Thoracic aorta (tissue), 2 donors: ENCODE measurements around the gene NRAS. TPM values are rescaled to one million over a fixed set of nuclear protein-coding genes. Genes with fewer than 3 reads are reported as not detected.

Experiments
- ATAC-seq: fragments of 150-250 bp; one replicate; pipeline ENCODE4 v1.8.0; 2017; ENCODE audit warnings: low read depth; ENCODE audit not compliant: insufficient number of reproducible peaks, low FRiP score
- DNase-seq: peaks from one replicate; pipeline ENCODE4 v3.0.0-alpha.2; 2020; ENCODE audit warnings: low spot score
- H3K27ac ChIP-seq, 2 donors: fragments of 200-600 bp; sonication (generic); 1 replicate in 1 of 2; 2 replicates in 1 of 2; pipeline ENCODE4 v1.5.1; 2016; ENCODE audit warnings: mild to moderate bottlenecking in 2 of 2, moderate library complexity in 2 of 2
- H3K27me3 ChIP-seq: fragments of 200-600 bp; sonication (generic); replicated peaks from 2 replicates; pipeline ENCODE4 v1.6.0; 2016; ENCODE audit warnings: mild to moderate bottlenecking; ENCODE audit not compliant: insufficient read depth
- H3K36me3 ChIP-seq: fragments of 200-600 bp; sonication (generic); one replicate; pipeline ENCODE4 v1.5.1; 2016
- H3K4me1 ChIP-seq, 2 donors: fragments of 200-600 bp; sonication (generic); 1 replicate in 1 of 2; 2 replicates in 1 of 2; pipeline versions ENCODE4 v1.5.1 to v1.6.0; 2016; ENCODE audit warnings: low read depth in 2 of 2, mild to moderate bottlenecking in 1 of 2; ENCODE audit not compliant: control insufficient read depth in 1 of 2
- H3K4me3 ChIP-seq: fragments of 200-600 bp; sonication (generic); 2 replicates; pipeline ENCODE4 v1.5.1; 2016; ENCODE audit warnings: mild to moderate bottlenecking
- H3K9me3 ChIP-seq: fragments of 200-600 bp; sonication (generic); 2 replicates; pipeline ENCODE4 v1.5.1; 2016
- total RNA-seq, 2 donors: library from RNA; depleted of rRNA; stranded (reverse); fragments of >200 nt; gene quantifications; one replicate each; pipeline versions ENCODE4 v1.1.0 to v1.2.3, GENCODE V29; 2016
- TF ChIP-seq, protein P1 (sequence below): fragments of 200-600 bp; sonication (generic); IDR thresholded peaks from one replicate; pipeline ENCODE4 v1.5.1; 2019; ENCODE audit warnings: antibody characterized with exemption

NRAS gene
- total RNA-seq, 2 donors from 2014 or later: 11.4 to 24.8 TPM

- no peaks in the 10 kb centered on the region for H3K4me1 ChIP-seq
- H3K27me3 ChIP-seq: no peaks in the 10 kb centered on the region
- H3K9me3 ChIP-seq: no peaks in the 10 kb centered on the region
- TF ChIP-seq, protein P1, sequence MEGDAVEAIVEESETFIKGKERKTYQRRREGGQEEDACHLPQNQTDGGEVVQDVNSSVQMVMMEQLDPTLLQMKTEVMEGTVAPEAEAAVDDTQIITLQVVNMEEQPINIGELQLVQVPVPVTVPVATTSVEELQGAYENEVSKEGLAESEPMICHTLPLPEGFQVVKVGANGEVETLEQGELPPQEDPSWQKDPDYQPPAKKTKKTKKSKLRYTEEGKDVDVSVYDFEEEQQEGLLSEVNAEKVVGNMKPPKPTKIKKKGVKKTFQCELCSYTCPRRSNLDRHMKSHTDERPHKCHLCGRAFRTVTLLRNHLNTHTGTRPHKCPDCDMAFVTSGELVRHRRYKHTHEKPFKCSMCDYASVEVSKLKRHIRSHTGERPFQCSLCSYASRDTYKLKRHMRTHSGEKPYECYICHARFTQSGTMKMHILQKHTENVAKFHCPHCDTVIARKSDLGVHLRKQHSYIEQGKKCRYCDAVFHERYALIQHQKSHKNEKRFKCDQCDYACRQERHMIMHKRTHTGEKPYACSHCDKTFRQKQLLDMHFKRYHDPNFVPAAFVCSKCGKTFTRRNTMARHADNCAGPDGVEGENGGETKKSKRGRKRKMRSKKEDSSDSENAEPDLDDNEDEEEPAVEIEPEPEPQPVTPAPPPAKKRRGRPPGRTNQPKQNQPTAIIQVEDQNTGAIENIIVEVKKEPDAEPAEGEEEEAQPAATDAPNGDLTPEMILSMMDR: no peak
- H3K4me3 ChIP-seq: no peak within 1 kb of the TSS
- DNase-seq (no peak), ATAC-seq (no peak)
- no peak within 1 kb of the TSS for H3K27ac ChIP-seq
- H3K36me3 ChIP-seq: no peaks in the 10 kb centered on the region
Measured at GRCh38 chr1:114695430-114696058, 21.0 kb downstream of the NRAS start, which contains the start of gene AMPD1. Gene AMPD1 (minus strand): TSS chr1:114695546. CDS start chr1:114695471, 75 bp downstream.

DNA sequence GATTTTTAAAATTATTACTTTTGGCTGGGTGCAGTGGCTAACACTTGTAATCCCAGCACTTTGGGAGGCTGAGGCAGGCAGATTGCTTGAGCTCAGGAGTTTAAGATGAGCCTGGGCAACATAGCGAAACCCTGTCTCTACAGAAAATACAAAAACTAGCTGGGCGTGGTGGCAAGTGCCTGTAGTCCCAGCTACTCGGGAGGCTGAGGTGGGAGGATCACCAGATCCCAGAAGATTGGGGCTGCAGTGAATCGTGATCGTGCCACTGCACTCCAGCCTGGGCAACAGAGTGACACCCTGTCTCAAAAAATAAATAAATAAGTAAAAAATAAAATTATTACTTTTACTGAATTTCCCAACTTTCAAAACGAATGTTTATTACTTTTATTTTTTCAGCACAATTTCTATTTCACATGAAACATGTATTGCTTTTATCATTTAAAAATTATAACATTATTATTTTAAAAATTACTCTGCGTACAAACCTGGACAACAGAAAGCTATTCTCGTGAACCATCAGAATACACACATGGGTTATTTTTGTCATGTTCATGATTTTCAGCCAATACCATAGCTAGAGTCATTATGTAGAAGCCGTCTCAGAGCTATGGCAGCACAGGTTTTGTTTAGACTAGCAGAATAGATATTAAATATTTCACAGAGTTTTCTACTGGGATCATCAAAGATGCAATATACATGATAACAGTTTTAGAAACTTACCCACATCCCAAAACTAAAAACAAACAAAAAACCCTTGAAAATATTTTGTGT is 21.8 kb downstream of the NRAS start:
- H3K4me1 ChIP-seq: no peaks in the 10 kb centered on the region
- DNase-seq: no peak
- H3K27me3 ChIP-seq: no peaks in the 10 kb centered on the region
- no peak for ATAC-seq
- TF ChIP-seq, protein P1: no peak
- H3K9me3 ChIP-seq: no peaks in the 10 kb centered on the region
- H3K36me3 ChIP-seq: no peaks in the 10 kb centered on the region
- no peak overlapping the region for H3K4me3 ChIP-seq
- H3K27ac ChIP-seq: no peak overlapping the region

- ATAC-seq (no peak), DNase-seq (no peak)
- no peaks in the 10 kb centered on the region for H3K4me1 ChIP-seq
- no peaks in the 10 kb centered on the region for H3K36me3 ChIP-seq
- H3K9me3 ChIP-seq: no peaks in the 10 kb centered on the region
- TF ChIP-seq, protein P1: no peak
- H3K27ac ChIP-seq: no peak overlapping the region
- H3K27me3 ChIP-seq: no peaks in the 10 kb centered on the region
- no peak overlapping the region for H3K4me3 ChIP-seq
Measured at GRCh38 chr1:114692947-114693346, 23.6 kb downstream of the NRAS start.

- DNase-seq (no peak), ATAC-seq (no peak)
- no peaks in the 10 kb centered on the region for H3K27me3 ChIP-seq
- no peak overlapping the region for H3K4me3 ChIP-seq
- TF ChIP-seq, protein P1: no peak
- no peaks in the 10 kb centered on the region for H3K9me3 ChIP-seq
- H3K27ac ChIP-seq: no peak overlapping the region
- no peaks in the 10 kb centered on the region for H3K36me3 ChIP-seq
- no peaks in the 10 kb centered on the region for H3K4me1 ChIP-seq
Measured at GRCh38 chr1:114691061-114691460, 25.5 kb downstream of the NRAS start.

DNA sequence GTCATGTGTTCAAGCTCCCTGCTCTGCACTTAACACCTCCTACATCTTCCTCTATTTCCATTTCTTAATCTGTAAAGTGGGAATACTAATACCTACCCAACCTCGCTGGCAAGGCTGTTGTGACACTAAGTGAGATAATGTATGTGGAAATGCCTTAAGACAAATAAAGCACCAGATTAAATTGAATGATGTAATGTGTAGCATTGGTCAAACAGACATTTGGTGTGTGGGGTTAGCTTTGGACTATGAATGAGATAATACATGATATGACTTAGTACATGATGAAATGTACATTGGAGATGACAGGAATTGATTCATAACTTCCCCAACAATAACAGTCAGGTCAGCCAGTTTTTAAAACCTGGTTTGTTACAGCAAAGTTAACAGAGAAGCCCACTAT is 26.4 kb downstream of the NRAS start:
- Histone ChIP-seq H3K27me3 (no peaks in the 10 kb centered on the region), H3K4me1 (no peaks in the 10 kb centered on the region), H3K4me3 (no peak overlapping the region), H3K27ac (no peak overlapping the region), H3K36me3 (no peaks in the 10 kb centered on the region), H3K9me3 (no peaks in the 10 kb centered on the region)
- ATAC-seq: no peak
- TF ChIP-seq, protein P1: no peak
- no peak for DNase-seq
